K562 (cell line): ENCODE results near the gene WWOX.

Experiments
- FUS ChIP-seq: fragments of 200-400 bp; formaldehyde crosslinking; optimal IDR thresholded peaks from 2 replicates; pipeline ENCODE3; 2017; ENCODE audit warnings: low read depth, low read length
- ZBTB40 ChIP-seq, 2 experiments: fragments of 450-650 bp in 1 of 2; sonication (generic) in 1 of 2; formaldehyde crosslinking in 1 of 2; IDR thresholded peaks; 2 replicates each; pipeline versions ENCODE4 v1.7.1 to v1.9.0; 2016 to 2022; ENCODE audit warnings: inconsistent platforms in 1 of 2, mild to moderate bottlenecking in 1 of 2, missing genetic modification reagents in 1 of 2

- TF ChIP-seq FUS = no peak
- TF ChIP-seq ZBTB40 (IDR thresholded peaks at IDR 0.05) = no peak
- TF ChIP-seq ZBTB40 (CRISPR knock-in tag; IDR thresholded peaks at IDR 0.05) = no peak
Observed at GRCh38 chr16:78323315-78323714, 223.9 kb downstream of the WWOX start.
